Endothelial cell (in vitro differentiated cells): ENCODE data around the gene KRTAP10-5. TPM values are rescaled to one million over a fixed set of nuclear protein-coding genes. Genes with fewer than 3 reads are reported as not detected.

Experiments used
- DNase-seq: peaks from one replicate; pipeline ENCODE4 v3.0.0; 2021; ENCODE audit warnings: low spot score
- H3K27ac Mint-ChIP-seq: one replicate; pipeline ENCODE4 v1.8.0; 2021; ENCODE audit warnings: mixed read lengths, inconsistent platforms; ENCODE audit not compliant: unreplicated experiment
- H3K27me3 Mint-ChIP-seq: one replicate; pipeline ENCODE4 v1.8.0; 2021; ENCODE audit warnings: mild to moderate bottlenecking, moderate library complexity, mixed read lengths, inconsistent platforms; ENCODE audit not compliant: unreplicated experiment
- H3K36me3 Mint-ChIP-seq: one replicate; pipeline ENCODE4 v1.8.0; 2021; ENCODE audit warnings: mild to moderate bottlenecking, low read depth, mixed read lengths, inconsistent platforms; ENCODE audit not compliant: unreplicated experiment
- H3K4me1 Mint-ChIP-seq: one replicate; pipeline ENCODE4 v1.8.0; 2021; ENCODE audit warnings: mild to moderate bottlenecking, mixed read lengths, inconsistent platforms; ENCODE audit not compliant: unreplicated experiment
- H3K4me3 Mint-ChIP-seq: one replicate; pipeline ENCODE4 v1.8.0; 2021; ENCODE audit warnings: mild to moderate bottlenecking, mixed read lengths, inconsistent platforms; ENCODE audit not compliant: unreplicated experiment
- H3K9me3 Mint-ChIP-seq: one replicate; pipeline ENCODE4 v1.8.0; 2021; ENCODE audit warnings: mixed read lengths, inconsistent platforms; ENCODE audit not compliant: unreplicated experiment
- total RNA-seq: library from RNA; stranded (reverse); fragmentation: NEBNext Ultra II Directional; extraction: Animal tissue kit (Norgen Biotek cat#: 25700); gene quantifications from one replicate; pipeline ENCODE4 v1.2.1, GENCODE V29; 2021; ENCODE audit not compliant: unreplicated experiment
- TF ChIP-seq, protein P1 (sequence below): fragments of 200-600 bp; sonication (generic); IDR thresholded peaks from one replicate; pipeline ENCODE4 v1.5.0; 2021; ENCODE audit warnings: antibody characterized with exemption; ENCODE audit not compliant: unreplicated experiment

KRTAP10-5 gene
- total RNA-seq, 1 donor from 2014 or later, result not detected

DNA sequence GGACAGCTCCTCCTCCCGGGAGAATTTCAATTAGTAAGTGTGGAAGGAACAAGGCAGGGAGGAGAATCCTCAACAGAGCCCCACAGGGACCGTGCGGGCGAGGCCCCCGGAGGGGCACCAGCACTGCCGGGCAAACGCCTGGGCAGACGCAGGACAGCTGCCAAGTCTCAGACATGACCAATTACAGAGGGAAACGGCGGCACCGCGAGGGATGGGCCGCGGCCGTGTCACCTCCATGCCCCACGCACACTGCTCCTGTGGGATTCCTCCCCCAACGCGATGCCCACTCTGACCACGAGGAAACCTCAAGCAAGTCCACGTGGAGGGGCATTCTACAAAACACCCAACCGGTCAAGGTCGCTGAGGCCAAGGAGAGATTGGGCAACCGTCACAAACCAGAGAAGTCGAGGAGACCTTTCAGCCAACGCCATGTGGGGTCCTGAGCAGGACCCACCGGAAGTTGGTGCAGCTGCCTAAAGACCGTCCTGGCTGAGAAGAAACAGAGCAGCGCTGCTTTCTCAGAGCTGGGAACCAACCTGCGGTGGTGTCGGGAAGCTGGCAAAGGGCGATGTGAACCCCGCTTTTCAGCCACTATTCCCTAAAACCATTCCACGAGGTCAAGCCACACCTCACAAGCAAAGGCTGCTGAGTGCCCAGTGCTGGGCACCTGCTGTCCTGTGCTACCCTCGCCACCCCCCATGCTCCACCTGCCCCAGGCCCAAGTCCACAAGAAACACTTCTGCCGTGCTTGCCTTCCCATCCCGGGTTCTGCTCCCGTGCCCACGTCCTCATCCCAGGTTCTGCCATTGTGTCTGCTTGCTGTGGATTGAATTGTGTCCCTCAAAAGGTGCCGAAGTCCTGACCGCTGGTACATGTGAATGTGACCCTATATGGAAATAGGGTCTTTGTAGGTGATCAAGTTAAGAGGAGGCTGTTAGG, 8.3 kb downstream of the KRTAP10-5 start:
- no peak for DNase-seq
- TF ChIP-seq, protein P1, sequence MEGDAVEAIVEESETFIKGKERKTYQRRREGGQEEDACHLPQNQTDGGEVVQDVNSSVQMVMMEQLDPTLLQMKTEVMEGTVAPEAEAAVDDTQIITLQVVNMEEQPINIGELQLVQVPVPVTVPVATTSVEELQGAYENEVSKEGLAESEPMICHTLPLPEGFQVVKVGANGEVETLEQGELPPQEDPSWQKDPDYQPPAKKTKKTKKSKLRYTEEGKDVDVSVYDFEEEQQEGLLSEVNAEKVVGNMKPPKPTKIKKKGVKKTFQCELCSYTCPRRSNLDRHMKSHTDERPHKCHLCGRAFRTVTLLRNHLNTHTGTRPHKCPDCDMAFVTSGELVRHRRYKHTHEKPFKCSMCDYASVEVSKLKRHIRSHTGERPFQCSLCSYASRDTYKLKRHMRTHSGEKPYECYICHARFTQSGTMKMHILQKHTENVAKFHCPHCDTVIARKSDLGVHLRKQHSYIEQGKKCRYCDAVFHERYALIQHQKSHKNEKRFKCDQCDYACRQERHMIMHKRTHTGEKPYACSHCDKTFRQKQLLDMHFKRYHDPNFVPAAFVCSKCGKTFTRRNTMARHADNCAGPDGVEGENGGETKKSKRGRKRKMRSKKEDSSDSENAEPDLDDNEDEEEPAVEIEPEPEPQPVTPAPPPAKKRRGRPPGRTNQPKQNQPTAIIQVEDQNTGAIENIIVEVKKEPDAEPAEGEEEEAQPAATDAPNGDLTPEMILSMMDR, result no peak
- Mint-ChIP-seq H3K27ac (no peak overlapping the region), H3K9me3 (no peaks in the 10 kb centered on the region), H3K27me3 (peaks cover 12% of the 10 kb centered on the region), H3K4me3 (no peak overlapping the region), H3K36me3 (peaks cover 10% of the 10 kb centered on the region), H3K4me1 (peaks cover 4% of the 10 kb centered on the region)

DNA sequence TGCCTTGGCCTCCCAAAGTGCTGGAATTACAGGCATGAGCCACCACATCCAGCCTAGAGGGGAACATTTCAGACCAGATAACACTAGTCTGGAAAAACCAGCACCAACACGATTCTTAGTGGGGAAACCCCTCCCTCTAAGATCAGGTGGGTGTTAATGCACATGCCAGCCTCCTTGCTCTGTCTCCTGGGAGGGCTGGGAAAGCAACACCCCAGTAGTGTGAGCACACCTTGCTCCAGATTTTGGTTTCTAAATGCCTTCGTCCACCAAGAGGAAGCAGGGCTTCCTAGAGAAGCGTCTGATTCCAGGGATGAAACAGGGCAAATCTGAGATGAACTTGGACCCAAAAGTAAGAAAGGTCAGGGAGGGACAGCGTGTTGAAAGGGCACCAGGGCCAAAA, 9.1 kb downstream of the KRTAP10-5 start:
- no peaks in the 10 kb centered on the region for H3K9me3 Mint-ChIP-seq
- peaks cover 4% of the 10 kb centered on the region for H3K4me1 Mint-ChIP-seq
- DNase-seq, result no peak
- H3K27me3 Mint-ChIP-seq, result peaks cover 12% of the 10 kb centered on the region
- H3K4me3 Mint-ChIP-seq, result no peak overlapping the region
- H3K27ac Mint-ChIP-seq, result no peak overlapping the region
- TF ChIP-seq, protein P1, result no peak
- peaks cover 10% of the 10 kb centered on the region for H3K36me3 Mint-ChIP-seq

DNA sequence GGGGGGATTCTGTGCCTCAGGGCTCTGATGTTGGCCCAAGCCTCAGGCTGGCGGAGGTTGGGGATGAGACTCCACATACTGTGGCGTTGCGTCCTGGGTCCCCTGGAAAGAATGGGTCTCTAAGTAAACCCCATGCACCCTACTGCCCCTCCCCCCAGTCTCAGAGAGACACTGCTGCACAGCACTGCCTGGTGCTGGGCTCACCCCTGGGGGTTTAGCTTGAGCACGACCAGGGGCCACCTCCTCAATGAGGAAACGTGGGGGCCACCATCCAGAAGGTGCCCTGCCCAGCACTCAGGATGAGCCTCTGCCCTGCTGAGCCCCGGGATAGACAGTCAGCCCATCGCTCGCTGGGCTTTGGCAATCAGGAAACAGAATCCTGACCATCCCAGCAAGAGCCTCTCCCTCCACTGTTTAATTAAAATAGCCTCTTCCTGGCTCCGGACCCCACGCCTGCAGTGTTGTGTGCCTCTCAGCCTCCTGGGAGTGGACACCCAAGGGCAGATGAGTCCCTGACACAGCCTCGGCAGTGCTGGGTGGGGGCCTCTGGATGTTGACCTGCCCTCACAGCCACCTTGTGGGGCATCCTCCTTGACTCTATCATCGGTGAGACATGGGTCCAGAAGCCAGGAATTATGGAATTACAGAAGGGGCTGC, 10.4 kb downstream of the KRTAP10-5 start:
- H3K4me1 Mint-ChIP-seq, result peaks cover 2% of the 10 kb centered on the region
- no peak for DNase-seq
- no peak overlapping the region for H3K27ac Mint-ChIP-seq
- no peaks in the 10 kb centered on the region for H3K9me3 Mint-ChIP-seq
- TF ChIP-seq, protein P1, result no peak
- H3K36me3 Mint-ChIP-seq, result peaks cover 7% of the 10 kb centered on the region
- no peak overlapping the region for H3K4me3 Mint-ChIP-seq
- H3K27me3 Mint-ChIP-seq, result peaks cover 8% of the 10 kb centered on the region

DNA sequence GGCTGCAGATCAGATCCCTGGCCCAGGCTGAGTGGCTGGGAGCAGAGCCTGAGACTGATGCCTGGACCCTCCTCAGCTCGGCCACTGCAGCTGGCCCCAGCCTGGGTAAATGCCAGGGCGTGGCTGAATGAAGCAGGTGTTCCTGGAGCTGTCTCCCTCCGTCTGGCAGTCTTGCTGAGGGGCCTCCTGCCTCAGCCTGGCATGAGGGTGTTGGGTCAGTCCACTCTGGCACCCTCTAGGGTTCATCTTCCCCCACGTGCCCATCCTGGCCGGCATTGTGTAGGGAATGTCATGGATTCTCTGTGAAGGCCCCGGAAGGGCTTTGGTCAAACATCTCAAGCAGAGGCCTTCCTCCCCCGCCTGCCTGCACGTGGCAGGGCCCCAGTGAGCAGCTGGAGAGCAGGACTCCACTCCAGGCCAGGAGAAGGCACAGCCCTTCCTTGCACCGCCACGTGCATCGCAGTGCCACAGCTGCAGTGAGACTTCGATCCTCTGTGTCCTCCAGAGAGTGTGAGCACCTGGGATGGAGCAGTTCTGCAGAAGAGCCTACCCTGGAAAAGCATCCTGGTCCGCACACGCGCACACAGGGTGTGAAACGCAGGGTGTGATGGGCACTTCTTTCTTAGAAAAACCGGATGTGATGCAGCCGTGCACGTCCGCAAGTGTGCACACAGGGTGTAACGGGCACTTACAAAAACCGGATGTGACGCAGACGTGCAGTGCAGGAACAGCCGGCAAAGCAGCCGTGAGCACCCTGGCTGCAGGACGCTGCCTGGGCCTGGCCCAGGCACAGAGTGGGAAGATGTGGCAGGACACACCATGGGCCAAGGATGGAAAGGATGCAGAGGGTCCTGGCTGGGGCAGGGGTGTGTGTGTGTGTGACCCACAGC, 11.5 kb downstream of the KRTAP10-5 start:
- Mint-ChIP-seq H3K27me3 (peaks cover 5% of the 10 kb centered on the region), H3K4me3 (no peak overlapping the region), H3K27ac (no peak overlapping the region), H3K9me3 (no peaks in the 10 kb centered on the region), H3K4me1 (no peaks in the 10 kb centered on the region), H3K36me3 (peaks cover 7% of the 10 kb centered on the region)
- TF ChIP-seq, protein P1, result no peak
- no peak for DNase-seq
